NCI-H2081 (cell line): ENCODE data around the gene MMGT1.
"Not testable (repeated sequence)": the region's sequence is repeated elsewhere in the genome, so short reads cannot be mapped to it uniquely, and the experiment has no call there.

Experiments
- DNase-seq, 2 experiments: peaks; one replicate each; lab custom pipeline; 2025; lab: John Stamatoyannopoulos, UW

The MMGT1 gene

DNA sequence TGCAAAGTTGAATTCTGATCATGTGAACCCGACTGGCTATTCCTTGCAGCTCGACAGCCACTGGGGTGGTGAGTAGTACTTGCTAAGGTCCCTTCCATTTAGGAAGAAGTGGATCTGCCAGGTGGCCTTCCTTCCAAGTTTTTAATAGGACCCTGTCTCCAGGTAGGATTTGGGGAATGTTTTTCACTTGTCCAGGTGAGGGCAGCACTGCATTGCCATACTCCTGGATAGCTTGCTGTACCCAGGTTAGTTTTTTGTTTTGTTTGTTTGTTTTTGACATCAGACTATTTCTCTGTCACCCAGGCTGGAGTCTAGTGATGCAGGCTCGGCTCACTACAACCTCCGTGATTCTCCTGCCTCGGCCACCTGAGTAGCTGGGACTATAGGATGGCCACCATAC, 50.4 kb downstream of the MMGT1 start:
- peak in 1 of 2 experiments; percentile 2 for DNase-seq

DNA sequence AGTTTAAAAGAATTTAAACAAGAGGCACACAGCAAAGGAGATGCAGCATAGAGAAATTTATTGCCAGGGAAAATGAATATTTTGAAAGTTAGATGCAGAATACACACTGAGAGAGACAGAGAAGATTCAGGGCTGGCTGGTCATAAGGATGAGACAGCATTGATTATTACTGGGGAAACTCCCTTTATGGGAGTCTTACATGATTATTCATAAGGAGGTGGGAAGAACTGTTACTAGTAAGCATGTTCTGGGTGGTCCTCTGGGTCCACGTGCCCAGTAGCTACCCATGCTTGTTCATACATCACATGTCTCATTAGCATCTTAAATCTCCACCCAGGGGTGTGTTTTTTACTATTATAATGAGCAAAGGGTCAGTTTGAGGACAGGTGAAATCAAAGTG, 53.3 kb downstream of the MMGT1 start:
- not testable (repeated sequence) for DNase-seq

DNA sequence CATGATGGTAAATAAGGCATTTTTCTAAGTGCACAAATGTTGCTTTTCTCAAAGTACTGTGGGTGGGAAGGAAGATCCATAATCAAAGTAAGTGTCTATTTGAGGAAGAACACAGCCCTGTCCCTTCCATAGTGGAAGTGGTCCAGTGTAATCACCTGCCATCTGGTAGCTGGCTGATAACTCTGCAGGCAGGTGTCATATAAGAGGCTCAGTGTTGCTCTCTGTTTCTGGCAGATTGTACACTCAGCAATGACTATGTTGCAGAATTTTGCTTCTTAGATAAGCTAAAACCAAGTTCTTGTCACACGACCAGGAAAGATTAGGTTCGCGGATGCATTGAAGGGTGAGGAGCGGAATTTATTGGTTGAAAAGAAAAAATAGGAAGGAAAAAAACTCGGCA, 59.4 kb downstream of the MMGT1 start:
- DNase-seq: no peak
